SH-SY5Y (cell line): ENCODE results near the gene RPRML.

Experiments
- GATA2 ChIP-seq: IDR thresholded peaks from 2 replicates; pipeline ENCODE4 v1.6.1; 2011; ENCODE audit warnings: mild to moderate bottlenecking, low read depth, low read length
- GATA3 ChIP-seq: IDR thresholded peaks from 2 replicates; pipeline ENCODE4 v1.6.1; 2011; ENCODE audit warnings: low read depth, mild to moderate bottlenecking, low read length, moderate library complexity

The RPRML gene

GRCh38 chr17:46940692-46941404 lies 38.2 kb downstream of the RPRML start:
- no peak for TF ChIP-seq GATA2
- no peak for TF ChIP-seq GATA3

DNA sequence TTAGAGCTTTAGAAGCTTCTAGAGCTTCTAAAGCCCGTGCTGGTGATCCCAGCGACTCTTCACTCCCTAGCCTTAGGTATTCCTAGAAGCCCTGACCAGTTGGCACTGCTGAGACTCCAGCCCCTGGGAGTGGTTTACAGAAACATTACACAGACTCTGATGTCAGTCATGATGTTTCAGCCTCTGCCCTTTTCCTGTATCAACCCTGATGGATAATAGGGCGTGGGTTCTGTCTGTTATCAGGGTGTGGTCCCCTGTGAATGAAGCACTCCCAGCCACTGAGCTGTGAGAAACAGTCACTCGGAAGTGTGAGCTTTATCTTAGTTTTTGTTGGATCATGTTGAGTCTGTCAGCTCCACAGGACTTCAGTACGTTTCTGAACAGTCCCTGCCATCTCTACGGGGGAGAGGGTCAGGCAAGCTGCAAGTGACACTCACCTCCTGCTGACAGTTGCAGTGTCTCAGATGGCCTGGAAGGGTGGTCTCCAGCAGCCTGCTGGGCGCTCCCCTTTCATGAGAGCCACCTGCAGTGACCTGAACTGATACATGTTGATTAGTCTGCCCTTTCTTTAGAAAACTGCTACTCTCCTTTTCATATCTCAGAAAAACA lies 43.3 kb downstream of the RPRML start:
- TF ChIP-seq GATA3 (no peak), GATA2 (no peak)

- no peak for TF ChIP-seq GATA3
- no peak for TF ChIP-seq GATA2
Observed at GRCh38 chr17:46931596-46931995, 47.5 kb downstream of the RPRML start.

GRCh38 chr17:46930051-46930450 lies 49.0 kb downstream of the RPRML start:
- TF ChIP-seq GATA2 = no peak
- TF ChIP-seq GATA3 = no peak

DNA sequence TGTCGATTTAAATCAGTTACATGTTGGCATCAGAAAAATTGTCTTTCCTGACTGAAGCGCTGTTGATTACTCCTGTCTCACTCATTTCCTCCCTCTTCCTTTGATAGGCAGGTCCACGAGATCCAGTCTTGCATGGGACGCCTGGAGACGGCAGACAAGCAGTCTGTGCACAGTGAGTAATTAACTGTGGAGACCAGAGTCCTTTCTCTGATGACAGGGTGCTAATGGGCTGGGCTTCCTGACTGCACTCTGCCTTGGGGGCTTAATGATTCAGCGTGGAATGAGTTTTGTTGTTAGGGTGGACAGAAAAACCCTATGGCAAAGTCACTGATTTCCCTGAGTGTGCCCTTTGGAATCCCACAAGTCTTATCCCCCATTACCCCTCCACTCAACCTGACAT lies 49.6 kb downstream of the RPRML start:
- no peak for TF ChIP-seq GATA2

DNA sequence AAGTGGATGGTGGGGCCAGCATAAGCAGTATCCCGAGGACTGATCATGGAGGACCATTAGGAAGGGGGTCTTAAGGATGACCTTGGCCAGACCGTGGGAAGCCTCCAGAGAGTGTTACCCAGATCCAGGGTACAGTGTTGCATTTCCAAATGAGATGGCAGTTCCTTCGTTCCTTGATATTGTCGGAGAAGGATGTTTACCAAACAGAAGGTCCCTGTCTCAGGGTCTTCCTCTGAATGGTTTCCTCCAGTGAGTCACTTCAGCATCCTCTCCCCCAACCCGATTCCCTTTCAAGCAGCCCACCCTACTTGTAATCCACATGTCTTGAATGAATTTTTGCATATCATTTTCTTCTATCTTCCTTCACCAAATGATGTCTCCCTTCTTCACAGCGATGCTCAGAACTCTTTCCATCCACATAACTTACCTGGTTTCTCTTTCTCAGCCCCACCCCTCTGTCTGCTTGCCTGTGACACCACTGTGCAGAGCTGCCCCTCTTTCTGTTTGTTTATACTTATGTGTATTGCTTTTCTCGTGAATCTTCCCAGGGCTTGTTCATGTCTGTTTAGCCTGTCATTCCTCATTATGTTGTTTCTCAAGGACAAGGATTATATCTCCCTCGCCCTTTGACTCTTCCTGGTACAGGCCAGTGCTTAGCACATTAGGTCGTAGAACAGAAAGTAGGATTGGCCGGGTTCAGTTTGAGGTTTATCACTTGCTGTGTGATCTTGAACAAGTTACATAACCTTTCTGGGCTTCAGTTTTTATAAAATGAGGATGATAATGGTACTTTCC lies 50.4 kb downstream of the RPRML start:
- TF ChIP-seq GATA2 (no peak), GATA3 (no peak)
